Cardiac septum (tissue), 1 donor: Measurements from ENCODE around the gene MYL2. TPM values are rescaled to one million over a fixed set of nuclear protein-coding genes. Genes with fewer than 3 reads are reported as not detected.

ENCODE experiments used
- DNase-seq: peaks from one replicate; pipeline ENCODE4 v3.0.0-alpha.2; 2020; ENCODE audit warnings: low spot score
- intact Hi-C: fragments of 100-400 bp; cut with DNase I; formaldehyde crosslinking; loops from one replicate; pipeline ENCODE4 v1.14.0; 2022
- total RNA-seq: library from RNA; stranded (reverse); fragmentation: NEBNext Ultra II Directional; extraction: Animal tissue kit (Norgen Biotek cat#: 25700); gene quantifications from one replicate; pipeline ENCODE4 v1.2.1, GENCODE V29; 2021
- donor health status: DM: no; HTN: no; CAD: no.

Gene MYL2
- total RNA-seq, 1 donor from 2014 or later, result 24,495 TPM

DNA sequence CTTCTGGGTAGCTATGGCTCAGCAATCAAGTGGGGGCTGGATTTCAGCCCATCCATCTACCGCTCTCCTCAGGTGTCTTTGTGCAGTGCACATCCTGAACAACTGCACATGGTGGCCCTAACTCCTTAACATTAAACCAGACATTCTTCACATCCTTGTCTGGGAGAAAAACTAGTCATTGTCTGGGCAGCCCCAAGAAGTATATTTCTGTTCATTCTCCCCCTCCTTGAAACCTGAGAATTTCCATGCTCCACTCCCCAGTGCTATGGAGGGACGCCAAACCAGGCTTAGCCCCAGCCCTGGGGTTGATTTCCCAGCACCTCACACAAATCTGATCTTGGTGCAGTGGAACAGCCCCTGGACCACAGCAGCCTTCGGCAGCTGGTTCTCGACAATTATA, 13.4 kb downstream of the MYL2 start:
- DNase-seq, result no peak
- intact Hi-C loops, result no loop called here

DNA sequence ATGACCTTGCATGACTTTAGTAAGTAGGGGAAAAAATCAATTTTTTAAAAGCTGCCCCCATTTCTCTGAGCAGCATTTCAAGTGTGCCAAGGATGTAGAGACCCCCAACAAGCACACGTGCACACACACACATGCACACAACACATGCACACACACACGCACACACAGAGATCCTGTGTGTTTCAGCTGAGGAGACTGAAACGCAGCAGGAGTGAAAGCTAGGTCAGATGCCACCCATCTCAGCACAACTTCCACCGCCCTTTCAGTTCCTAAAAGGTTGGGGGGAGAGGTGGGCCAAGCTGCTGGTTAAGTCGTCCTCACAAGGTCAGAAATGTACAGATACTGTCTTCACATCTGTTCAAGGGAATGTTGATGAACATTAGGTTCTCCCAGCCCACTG, 13.9 kb downstream of the MYL2 start:
- intact Hi-C loops, result no loop called here
- DNase-seq, result no peak

DNA sequence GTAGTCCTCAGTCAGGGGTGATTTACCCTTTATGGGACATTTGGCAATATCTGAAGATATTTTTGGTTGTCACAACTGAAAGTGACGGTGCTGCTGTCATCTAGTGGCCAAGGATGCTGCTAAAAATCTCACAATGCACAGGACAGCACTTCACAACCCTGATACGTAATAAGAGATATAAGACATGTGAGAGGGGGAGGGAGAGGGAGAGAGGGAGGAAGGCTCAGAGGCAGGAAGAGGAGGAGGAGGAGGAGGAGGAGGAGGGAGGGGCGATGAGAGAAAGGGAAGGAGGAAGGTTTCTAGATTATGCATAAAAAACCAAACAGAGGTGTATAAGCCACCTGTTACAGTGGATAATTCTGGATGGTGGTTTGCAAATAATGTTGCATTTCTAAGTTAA, 14.3 kb downstream of the MYL2 start:
- no peak for DNase-seq
- intact Hi-C loops, result no loop called here

DNA sequence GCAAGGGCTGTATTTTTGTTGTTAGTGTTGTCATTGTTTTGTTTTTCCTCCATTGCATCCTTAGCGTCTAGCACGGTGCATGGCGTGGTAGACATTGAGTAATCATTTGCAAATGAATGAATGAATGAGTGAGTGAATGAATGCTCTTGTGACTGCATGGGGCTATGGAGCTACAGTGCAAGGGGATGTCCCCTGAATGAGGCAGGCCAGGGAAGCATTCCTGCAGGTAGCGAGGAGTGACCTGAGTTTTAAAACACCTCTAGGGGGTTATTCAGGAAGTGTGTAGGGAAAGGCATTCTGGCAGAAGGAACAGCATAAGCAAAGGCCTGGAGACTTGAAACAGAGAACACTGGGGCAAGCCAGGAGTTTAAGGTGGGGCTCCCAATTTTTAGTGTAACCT, 16.9 kb downstream of the MYL2 start:
- intact Hi-C loops, result no loop called here
- DNase-seq, result no peak

DNA sequence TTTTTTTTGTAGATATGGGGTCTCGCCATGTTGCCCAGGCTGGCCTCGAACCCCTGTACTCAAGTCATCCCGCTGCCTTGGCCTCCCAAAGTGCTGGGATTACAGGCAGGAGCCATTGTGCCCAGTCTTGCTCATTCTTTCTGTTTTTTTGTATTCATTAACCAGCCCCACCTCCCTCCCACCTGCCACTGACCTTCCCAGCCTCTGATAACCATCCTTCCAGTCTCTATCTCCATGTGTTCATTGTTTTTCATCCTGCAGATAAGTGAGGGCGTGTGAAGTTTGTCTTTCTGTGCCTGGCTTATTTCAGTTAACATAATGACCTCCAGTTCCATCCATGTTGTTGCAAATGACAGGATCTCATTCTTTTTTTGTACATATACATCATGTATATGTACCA, 19.0 kb downstream of the MYL2 start:
- DNase-seq, result no peak
- intact Hi-C loops, result no loop called here

DNA sequence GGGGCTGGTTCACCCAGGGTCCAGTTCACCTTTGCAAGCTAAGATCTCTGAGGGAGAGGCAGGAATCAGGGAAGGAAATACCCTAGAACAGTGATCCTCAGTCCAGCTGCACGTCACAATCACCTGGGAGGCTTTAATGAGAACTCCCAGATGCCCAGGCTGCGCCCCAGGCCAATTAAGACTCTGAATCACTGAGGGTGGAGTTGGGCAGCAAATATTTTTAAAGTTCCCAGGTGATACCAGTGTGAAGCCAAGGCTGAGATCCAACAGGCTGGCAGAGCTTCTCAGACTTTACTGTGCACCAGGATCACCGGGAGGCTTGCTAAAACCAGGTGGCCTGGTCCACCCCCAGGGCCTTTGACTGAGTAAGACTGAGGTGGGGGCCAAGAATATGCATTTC, 23.8 kb downstream of the MYL2 start:
- intact Hi-C loops, result no loop called here
- no peak for DNase-seq

DNA sequence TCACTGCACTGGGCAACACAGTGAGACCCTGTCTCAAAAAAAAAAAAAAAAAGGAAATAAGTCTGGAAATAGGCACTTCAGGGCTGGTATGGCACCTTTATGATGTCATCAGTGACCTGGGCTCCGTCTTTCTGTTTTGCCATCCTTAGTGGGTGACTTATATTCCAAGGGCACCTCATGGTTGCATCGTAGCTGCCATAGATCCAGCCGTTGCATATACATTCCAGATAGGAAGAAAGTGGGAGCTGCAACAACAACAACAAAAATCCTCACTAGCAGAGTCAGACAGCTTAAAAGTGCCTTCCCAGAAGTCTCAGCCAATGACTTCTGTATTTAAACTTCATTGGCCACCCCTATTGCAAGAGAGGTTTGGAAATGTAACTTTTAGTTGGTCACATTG, 26.4 kb downstream of the MYL2 start:
- intact Hi-C loops, result loop anchor here (1.0 to 5.0 kb wide), 3 partner anchors 283 to 418 kb away; no protein-coding TSS in a partner anchor
- no peak for DNase-seq

DNA sequence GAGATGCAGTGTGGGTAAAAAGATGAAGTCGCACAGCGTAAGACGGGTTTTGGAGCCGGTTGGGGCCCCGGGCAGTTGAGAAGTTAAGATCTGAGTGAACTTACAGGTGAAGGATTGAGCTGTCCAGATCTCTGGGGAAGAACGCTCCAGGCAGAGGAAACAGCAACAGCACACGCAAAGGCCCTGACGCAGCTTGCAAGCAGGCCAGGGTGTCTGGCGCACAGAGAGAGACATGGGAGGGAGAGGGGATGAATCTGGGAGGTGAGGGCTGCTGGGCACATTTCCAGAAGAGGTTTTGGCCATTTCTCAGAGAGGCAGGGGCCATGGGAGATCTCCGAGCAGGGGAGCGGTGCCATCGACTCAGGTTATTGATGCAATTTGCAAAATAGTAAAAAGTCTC, 31.0 kb downstream of the MYL2 start:
- no peak for DNase-seq
- intact Hi-C loops, result loop anchor here (2.0 to 5.0 kb wide), 3 partner anchors 277 to 437 kb away; partner anchors contain the start of gene TCTN1

DNA sequence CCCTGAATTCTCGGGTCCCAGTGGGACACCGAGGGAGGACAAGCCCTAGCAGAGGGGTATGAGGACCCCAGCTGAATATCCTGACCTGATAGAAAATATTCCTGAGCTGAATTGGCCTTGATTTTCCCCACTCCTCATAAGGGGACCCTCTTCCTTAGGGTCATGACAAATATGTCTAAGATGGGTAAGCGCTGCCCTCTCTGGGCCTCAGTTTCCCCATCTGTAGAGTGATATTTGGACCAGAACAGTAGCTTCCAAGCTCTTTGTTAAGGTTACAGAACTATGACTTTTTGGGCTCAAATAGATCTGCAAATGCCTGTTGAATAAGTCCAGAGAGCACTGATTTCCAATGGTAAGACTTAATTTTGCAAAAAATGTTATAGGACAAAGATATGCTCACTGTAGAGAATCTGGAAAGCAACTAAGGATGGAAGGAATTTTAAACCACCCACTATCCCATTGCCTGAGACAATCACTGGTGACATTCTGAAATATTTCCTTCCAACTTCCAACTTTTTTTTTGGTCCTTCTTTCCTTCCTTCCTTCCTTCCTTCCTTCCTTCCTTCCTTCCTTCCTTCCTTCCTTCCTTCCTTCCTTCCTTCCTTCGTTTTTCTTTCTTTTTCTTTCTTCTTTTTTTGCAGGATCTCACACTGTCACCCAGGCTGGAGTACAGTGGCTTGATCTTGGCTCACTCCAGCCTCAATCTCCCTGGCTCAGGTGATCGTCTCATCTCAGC, 32.0 kb downstream of the MYL2 start:
- intact Hi-C loops, result loop anchor here (2.0 to 5.0 kb wide), 3 partner anchors 276 to 436 kb away; partner anchors contain the start of gene TCTN1
- DNase-seq, result no peak

DNA sequence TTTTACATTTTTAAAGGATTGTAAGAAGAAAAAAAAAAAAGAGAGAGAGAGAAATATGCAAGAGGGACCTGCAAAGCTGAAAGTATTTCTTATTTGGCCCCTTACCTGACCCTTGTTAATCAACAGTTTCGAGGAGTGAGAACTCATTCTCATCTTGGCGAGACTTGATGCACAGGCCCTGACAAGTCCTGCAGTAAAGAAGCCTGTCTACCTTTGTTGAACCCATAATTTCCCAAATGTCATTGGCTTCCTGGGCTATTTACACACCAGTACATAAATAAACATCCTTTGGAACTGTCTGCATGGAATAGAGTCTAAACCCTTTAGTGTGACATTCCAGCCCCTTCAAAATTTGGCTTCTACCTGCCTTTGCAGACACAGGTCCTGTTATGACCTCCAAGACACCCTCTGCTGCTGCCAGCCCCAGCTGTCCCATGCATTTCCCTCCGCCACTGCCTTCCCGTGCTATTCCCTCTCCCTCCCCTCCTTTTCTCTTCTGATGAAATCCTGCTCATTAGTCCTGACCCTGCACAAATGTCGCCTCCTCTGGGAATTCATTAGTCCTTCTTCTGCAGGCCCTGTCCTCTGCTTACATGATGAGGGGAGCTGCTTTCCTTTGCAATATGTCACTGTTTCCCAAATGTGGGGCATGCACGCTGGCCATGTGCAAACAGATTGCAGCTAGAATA, 35.1 kb downstream of the MYL2 start:
- no peak for DNase-seq
- intact Hi-C loops, result loop anchor here (5.0 kb wide), 2 partner anchors 273 to 373 kb away; partner anchors contain the start of gene TCTN1

DNA sequence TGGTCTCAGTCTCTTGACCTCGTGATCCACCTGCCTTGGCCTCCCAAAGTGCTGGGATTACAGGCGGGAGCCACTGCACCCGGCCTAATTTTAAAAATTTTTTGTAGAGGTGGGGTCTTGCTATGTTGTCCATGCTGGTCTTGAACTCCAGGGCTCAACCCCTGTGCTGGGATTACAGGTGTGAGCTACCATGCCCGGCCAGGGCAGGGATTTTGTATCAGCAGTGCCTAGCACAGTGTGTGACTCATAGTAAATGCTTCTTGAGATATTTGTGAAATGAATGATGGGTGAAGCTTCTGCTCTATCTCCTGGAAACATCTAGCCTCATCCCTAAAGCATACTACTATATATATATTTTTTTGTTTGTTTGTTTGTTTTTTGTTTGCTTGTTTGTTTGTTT, 37.1 kb downstream of the MYL2 start:
- intact Hi-C loops, result no loop called here

DNA sequence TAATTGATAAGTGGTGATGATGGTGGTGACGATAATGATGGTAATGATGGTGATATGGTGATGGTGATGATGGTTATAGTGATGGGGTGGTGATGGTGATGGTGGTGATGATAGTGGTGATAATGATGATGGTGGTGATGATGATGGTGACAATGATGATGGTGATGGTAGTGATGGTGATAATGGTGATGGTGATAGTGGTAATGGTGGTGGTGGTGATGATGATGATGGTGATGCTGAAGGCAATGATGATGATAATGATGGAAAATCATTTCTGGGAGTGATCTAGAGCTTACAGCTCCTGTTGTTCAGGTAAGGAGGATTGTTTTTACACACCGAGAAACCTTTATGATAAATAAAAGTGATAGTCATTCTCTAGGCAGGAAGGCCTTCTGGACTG, 39.7 kb downstream of the MYL2 start:
- intact Hi-C loops, result no loop called here
- no peak for DNase-seq

More for the DNA sequence above, 37.1 kb downstream of the MYL2 start:
- no peak for DNase-seq

DNA sequence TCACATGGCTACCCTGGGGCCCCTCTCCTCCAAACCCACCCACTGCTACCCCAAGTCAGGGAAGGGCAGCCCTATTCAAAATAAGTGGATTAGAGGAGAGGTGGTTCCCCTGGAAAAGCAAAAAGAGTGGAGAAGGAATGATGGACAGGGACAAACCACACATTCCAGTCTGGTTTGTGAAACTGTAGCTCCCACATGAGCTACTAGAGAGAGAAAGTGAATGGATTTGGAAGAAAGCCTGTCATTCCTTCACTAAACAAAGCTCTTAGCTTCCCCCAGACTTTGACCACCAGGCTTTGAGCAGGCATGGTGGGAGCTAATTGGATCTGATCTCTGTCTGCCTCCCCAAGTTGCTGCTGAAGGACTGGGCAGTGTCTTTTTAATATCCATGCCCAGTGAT, 45.6 kb downstream of the MYL2 start:
- DNase-seq, result no peak
- intact Hi-C loops, result no loop called here

DNA sequence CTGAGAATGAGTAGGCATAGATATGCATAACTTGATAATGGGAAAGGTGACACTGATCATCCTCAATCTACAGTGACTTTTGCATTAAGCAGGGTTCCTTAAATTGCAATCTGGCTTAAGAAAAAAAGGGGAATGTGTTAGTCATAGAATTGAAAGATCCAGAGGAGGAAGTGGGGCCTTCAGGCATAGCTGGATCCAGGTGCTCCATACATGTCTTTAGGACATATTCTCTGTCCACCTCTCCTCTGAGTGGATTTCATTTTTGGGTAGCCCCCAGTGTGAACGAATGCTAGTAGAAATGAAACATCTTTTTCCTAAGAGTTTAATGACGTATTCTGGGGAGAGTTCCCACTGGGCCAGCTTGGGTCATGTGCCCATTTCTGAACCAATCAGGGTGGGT, 46.0 kb downstream of the MYL2 start:
- intact Hi-C loops, result no loop called here

DNA sequence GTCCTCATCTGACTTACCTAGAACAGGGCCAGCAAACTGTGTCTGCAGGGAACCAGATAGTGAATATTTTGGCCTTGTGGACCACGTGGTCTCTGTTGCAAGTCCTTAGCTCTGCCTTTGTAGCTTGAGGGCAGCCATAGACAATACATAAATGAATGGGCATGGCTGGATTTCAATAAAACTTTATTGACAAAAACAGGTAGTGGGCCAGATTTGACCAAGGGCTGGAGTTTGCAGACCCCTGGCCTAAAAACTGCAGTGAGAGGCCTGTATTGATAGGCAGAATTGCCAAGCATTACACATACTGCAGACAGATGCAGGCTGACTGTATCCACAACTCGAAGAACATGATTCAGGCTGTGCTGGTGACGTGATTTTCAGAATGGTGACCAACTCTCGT, 48.3 kb downstream of the MYL2 start:
- intact Hi-C loops, result no loop called here
- no peak for DNase-seq

More for the DNA sequence above, 46.0 kb downstream of the MYL2 start:
- no peak for DNase-seq

DNA sequence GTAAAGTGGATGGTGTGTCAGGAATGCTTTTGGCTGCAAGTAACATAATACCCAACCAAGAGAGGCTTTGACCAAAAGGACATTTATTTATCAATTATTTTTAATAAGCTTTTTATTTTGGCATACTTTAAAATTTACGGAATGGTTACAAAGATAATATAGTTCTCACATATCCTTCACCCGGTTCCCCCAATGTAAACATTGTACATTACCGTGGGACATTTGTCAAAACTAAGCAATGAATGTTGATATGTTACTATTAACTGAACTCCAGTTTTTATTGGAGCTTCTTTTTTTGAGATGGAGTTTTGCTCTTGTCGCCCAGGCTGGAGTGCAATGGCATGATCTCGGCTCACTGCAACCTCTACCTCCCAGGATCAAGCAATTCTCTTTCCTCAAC, 50.6 kb downstream of the MYL2 start:
- DNase-seq, result no peak
- intact Hi-C loops, result no loop called here

DNA sequence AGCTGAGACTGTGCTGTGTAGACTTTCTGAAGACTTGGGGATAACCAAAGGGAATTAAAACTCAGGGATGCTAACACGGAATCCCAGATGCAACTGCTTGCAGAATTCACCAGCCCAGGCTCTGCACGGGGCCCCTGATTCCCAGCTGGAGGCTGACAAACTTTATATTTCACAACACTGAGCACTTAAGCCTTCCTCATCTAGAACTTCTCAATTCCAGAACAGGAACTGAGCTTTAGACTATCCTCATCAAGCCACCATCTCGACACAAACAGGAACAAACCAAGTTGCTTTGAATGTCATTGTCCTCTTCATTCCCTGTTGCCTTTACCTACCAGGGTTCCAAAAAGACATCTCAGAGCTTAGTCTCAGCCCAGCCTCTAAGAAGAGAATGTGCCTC, 51.4 kb downstream of the MYL2 start:
- DNase-seq, result no peak
- intact Hi-C loops, result no loop called here

DNA sequence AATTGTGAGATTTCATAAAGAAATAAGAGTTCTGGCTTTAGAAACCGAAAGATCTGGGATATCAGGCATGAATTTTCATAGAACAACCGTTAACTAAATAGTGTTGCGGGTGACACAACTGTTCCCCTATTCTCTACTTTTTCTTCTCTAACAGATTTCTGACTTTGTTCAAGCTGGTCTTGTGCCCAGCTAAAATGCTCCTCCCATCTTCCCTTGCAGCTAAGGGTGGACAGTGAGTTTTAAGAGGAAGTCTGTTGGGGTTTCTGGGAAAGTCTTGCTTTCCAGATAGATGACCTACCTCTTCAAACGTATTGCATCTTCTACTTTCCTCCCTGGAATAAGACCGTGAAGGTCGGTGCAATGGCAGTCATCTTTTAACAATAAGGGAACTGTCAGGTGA, 54.9 kb downstream of the MYL2 start:
- intact Hi-C loops, result no loop called here
- DNase-seq, result no peak

DNA sequence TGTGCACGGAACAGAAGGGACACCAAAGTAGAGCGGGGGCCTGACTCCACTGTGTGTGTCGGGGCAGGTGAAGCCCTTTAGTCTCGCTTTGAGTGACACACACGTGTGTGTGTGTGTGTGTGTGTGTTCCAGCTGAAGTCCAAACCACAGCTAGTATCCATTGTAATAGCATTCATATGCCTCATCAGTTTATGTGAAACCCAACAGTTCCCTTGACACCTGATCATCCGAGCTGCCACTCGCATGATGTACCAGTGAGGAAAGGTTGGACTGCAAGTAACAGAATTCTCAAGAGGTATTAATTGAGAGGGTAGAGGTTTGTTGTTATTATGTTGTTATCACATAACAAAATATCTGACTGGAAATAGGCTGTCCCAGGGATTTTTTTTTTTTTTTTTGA, 57.2 kb downstream of the MYL2 start:
- DNase-seq, result no peak
- intact Hi-C loops, result no loop called here

DNA sequence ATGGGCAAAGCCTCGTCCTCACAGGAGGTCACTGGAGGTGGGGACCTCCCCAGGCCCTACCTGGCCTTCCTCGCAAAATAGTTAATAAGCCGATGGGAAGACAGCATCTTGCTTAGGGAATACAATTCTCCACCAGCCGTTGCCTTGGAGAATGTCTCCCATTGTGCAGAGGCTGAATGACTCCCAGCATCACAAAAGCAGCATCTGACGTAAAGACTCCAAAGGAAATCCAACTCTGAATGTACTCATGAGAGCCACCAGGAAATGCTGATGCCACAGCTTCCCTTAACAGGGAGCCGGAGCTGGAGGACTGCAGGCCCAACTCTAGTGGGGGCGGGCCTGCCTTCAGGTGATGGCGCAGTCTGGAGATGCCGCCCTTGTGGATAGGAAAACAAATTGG, 58.0 kb downstream of the MYL2 start:
- DNase-seq, result no peak
- intact Hi-C loops, result no loop called here

DNA sequence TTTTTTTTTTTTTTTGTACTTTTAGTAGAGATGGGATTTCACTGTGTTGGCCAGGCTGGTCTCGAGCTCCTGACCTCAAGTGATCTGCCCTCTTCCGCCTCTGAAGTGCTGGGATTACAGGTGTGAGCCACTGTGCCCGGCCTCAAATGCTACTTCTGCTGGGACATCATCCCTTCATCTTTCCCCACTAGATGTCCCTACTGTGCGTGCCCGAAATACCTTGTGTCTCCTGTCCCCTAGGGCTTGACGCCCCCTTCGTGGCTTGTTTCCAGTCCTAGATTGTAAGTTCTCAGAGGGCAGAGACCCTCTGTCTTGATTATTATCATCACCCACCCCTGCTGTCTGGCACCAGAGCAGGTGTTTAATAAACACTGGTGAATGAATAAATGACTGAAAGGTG, 58.6 kb downstream of the MYL2 start:
- no peak for DNase-seq
- intact Hi-C loops, result no loop called here
